ENCODE data around the gene INSL3. TPM values are rescaled to one million over a fixed set of nuclear protein-coding genes. Genes with fewer than 3 reads are reported as not detected.

INSL3 gene
- total and polyA plus RNA-seq, 4 donors, result 0.22 TPM; not detected in 3

DNA sequence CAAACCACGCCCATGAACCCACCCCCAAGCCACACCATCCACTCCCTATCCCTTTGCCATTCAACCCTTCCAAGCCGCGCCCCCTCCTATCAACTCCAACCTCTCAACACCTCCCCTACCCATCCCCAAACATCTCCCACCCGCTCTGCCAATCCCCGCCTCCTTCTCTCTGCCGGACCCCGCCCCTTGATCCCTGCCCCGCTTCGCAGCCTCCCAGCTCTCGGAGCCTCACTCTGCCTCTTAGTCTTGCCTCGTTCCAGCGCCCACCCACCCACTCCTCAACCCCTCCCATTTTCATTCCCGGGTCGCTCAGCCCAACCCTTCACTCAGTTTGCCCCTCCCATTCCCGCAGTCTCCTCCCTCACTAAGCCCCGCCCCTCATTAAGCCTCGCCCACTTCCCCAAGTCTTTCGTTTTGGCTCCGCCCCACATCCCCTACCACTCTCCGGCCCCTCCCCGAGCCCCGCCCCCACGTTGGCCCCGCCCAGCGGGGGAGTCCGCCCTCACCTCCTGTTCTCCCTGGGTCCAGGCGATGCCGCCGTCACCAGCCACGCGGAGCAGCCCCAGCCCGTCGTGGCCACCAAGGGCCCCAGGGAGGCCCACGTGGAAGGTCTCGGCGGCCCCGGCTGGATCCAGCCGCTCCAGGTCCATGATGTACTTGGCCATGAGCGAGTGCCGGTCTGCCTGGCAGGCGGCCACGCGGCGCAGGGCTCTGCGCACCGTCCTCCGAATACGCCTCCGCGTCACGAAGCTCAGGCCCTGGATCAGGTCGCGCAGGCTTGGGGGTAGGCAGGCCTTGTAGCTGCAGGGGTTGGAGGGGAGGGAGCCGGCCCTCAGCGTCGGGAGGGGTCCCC is 20.7 kb upstream of the INSL3 start (continued):
- TF ChIP-seq NR2F2 (IDR thresholded peaks at IDR 0.05) (no peak), RAD21 (IDR thresholded peaks at IDR 0.05) (no peak), HNF4G (IDR thresholded peaks at IDR 0.05) (no peak), HNF4A (conservative IDR thresholded peaks at IDR 0.05) (no peak), JUND (IDR thresholded peaks at IDR 0.05) (no peak), RXRA (IDR thresholded peaks at IDR 0.05) (no peak)
- TF ChIP-seq, protein P1, sequence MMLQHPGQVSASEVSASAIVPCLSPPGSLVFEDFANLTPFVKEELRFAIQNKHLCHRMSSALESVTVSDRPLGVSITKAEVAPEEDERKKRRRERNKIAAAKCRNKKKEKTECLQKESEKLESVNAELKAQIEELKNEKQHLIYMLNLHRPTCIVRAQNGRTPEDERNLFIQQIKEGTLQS (IDR thresholded peaks at IDR 0.05), result no peak
- TF ChIP-seq, protein P2, sequence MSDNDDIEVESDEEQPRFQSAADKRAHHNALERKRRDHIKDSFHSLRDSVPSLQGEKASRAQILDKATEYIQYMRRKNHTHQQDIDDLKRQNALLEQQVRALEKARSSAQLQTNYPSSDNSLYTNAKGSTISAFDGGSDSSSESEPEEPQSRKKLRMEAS (IDR thresholded peaks at IDR 0.05), result no peak

DNA sequence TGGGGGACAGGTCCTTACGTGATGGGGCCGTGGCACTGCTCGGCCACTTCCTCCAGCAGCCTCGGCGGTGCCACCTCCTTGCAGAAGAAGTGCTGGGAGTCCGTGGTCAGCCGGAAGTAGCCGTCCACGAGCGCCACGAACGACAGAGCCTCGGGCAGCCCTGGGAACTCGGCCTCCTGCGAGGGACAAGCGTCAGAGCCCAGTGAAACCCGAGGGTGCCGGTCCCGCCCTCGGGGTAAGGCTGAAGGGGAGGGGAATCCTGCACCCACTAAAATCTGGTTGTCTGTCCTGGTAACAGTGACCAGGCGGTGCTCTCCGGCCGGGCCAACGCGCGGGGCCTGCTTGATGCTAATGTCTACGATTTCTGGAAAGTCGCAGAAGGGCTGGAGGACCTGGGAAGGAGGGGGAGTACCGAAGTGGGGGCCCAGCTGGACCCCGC is 20.1 kb upstream of the INSL3 start:
- H3K27ac ChIP-seq (ENCODE audit: low read depth in 1 of 2, low read length in 2 of 2), result no peak overlapping the region
- H3K9ac ChIP-seq (ENCODE audit: low read depth in 1 of 2, low read length in 2 of 2), result no peak overlapping the region
- H3K36me3 ChIP-seq (ENCODE audit: control insufficient read depth in 4 of 4, insufficient read depth in 3 of 4, low read depth in 1 of 4, low read length in 3 of 4), result peaks cover 0 to 1% (median 0%) of the 10 kb centered on the region in 4 donors
- peaks cover 0 to 5% (median 0%) of the 10 kb centered on the region in 4 donors for H3K4me1 ChIP-seq (ENCODE audit: control insufficient read depth in 4 of 4, insufficient read depth in 4 of 4, low read length in 3 of 4)
- TF ChIP-seq EGR1 (IDR thresholded peaks at IDR 0.05; ENCODE audit: low read depth in 2 of 2) (no peak), NR2F2 (IDR thresholded peaks at IDR 0.05) (no peak), FOXA2 (IDR thresholded peaks at IDR 0.05) (no peak), HNF4A (conservative IDR thresholded peaks at IDR 0.05) (no peak), RXRA (IDR thresholded peaks at IDR 0.05) (no peak), HNF4G (IDR thresholded peaks at IDR 0.05) (no peak), YY1 (IDR thresholded peaks at IDR 0.05) (no peak), GABPA (IDR thresholded peaks at IDR 0.05 in 1 of 2, conservative IDR thresholded peaks at IDR 0.05 in 1 of 2) (no peak), SP1 (IDR thresholded peaks at IDR 0.05) (no peak), JUND (IDR thresholded peaks at IDR 0.05) (no peak), RAD21 (IDR thresholded peaks at IDR 0.05) (no peak), TAF1 (conservative IDR thresholded peaks at IDR 0.05) (no peak)
- TF ChIP-seq, protein P3, sequence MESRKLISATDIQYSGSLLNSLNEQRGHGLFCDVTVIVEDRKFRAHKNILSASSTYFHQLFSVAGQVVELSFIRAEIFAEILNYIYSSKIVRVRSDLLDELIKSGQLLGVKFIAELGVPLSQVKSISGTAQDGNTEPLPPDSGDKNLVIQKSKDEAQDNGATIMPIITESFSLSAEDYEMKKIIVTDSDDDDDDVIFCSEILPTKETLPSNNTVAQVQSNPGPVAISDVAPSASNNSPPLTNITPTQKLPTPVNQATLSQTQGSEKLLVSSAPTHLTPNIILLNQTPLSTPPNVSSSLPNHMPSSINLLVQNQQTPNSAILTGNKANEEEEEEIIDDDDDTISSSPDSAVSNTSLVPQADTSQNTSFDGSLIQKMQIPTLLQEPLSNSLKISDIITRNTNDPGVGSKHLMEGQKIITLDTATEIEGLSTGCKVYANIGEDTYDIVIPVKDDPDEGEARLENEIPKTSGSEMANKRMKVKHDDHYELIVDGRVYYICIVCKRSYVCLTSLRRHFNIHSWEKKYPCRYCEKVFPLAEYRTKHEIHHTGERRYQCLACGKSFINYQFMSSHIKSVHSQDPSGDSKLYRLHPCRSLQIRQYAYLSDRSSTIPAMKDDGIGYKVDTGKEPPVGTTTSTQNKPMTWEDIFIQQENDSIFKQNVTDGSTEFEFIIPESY (IDR thresholded peaks at IDR 0.05), result no peak
- TF ChIP-seq, protein P1 (IDR thresholded peaks at IDR 0.05), result no peak
- TF ChIP-seq, protein P4, sequence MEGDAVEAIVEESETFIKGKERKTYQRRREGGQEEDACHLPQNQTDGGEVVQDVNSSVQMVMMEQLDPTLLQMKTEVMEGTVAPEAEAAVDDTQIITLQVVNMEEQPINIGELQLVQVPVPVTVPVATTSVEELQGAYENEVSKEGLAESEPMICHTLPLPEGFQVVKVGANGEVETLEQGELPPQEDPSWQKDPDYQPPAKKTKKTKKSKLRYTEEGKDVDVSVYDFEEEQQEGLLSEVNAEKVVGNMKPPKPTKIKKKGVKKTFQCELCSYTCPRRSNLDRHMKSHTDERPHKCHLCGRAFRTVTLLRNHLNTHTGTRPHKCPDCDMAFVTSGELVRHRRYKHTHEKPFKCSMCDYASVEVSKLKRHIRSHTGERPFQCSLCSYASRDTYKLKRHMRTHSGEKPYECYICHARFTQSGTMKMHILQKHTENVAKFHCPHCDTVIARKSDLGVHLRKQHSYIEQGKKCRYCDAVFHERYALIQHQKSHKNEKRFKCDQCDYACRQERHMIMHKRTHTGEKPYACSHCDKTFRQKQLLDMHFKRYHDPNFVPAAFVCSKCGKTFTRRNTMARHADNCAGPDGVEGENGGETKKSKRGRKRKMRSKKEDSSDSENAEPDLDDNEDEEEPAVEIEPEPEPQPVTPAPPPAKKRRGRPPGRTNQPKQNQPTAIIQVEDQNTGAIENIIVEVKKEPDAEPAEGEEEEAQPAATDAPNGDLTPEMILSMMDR (IDR thresholded peaks at IDR 0.05; ENCODE audit: low read depth, low read length, missing input control), result no peak
- TF ChIP-seq, protein P5, sequence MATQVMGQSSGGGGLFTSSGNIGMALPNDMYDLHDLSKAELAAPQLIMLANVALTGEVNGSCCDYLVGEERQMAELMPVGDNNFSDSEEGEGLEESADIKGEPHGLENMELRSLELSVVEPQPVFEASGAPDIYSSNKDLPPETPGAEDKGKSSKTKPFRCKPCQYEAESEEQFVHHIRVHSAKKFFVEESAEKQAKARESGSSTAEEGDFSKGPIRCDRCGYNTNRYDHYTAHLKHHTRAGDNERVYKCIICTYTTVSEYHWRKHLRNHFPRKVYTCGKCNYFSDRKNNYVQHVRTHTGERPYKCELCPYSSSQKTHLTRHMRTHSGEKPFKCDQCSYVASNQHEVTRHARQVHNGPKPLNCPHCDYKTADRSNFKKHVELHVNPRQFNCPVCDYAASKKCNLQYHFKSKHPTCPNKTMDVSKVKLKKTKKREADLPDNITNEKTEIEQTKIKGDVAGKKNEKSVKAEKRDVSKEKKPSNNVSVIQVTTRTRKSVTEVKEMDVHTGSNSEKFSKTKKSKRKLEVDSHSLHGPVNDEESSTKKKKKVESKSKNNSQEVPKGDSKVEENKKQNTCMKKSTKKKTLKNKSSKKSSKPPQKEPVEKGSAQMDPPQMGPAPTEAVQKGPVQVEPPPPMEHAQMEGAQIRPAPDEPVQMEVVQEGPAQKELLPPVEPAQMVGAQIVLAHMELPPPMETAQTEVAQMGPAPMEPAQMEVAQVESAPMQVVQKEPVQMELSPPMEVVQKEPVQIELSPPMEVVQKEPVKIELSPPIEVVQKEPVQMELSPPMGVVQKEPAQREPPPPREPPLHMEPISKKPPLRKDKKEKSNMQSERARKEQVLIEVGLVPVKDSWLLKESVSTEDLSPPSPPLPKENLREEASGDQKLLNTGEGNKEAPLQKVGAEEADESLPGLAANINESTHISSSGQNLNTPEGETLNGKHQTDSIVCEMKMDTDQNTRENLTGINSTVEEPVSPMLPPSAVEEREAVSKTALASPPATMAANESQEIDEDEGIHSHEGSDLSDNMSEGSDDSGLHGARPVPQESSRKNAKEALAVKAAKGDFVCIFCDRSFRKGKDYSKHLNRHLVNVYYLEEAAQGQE (IDR thresholded peaks at IDR 0.05), result no peak
- peaks cover 0 to 2% (median 0%) of the 10 kb centered on the region in 4 donors for H3K9me3 ChIP-seq (ENCODE audit: control insufficient read depth in 4 of 4, low read length in 3 of 4)
- no peak for DNase-seq (ENCODE audit: low spot score)
- 35% methylated on average over 30 of the region's 30 CpGs for WGBS
- peaks cover 0 to 7% (median 0%) of the 10 kb centered on the region in 4 donors for H3K27me3 ChIP-seq (ENCODE audit: control insufficient read depth in 4 of 4, insufficient read depth in 4 of 4, low read length in 3 of 4)
- H3K4me3 ChIP-seq (ENCODE audit: low read depth in 1 of 3, low read length in 3 of 3), result no peak overlapping the region

Data from liver (tissue), 9 donors.